ENCODE measurements around the gene EEF2K. TPM values are rescaled to one million over a fixed set of nuclear protein-coding genes. Genes with fewer than 3 reads are reported as not detected.

EEF2K gene
- total RNA-seq, 5 donors from 2014 or later (not counting 1 experiment from before 2014, with no cell fraction given) = 15.5 to 21.5 (median 21.0) TPM

GRCh38 chr16:22321340-22322001 lies 115.4 kb downstream of the EEF2K start:
- ATAC-seq (replicated peaks in 1 of 4) (peak; percentile 60 to 77 (median 71)), DNase-seq (peak; percentile 54 to 88 (median 70))
- WGBS (ENCODE audit: insufficient coverage) = 70% methylated on average over 14 of the region's 16 CpGs
- Mint-ChIP-seq H3K9me3 (no peaks in the 10 kb centered on the region), H3K27me3 (no peaks in the 10 kb centered on the region), H3K4me3 (no peak overlapping the region), H3K27ac (peak overlapping the region; percentile 55 to 70), H3K36me3 (peaks cover 34% of the 10 kb centered on the region), H3K4me1 (peaks cover 7 to 8% (median 8%) of the 10 kb centered on the region in 3 donors)
- no peak overlapping the region for H3K27ac ChIP-seq (ENCODE audit: low read length)
- H3K4me1 ChIP-seq (ENCODE audit: control insufficient read depth in 1 of 2, extremely low read depth in 1 of 2, insufficient read depth in 2 of 2, low read length in 2 of 2) = peaks cover 0 to 10% of the 10 kb centered on the region in 2 experiments
- ChIA-PET CTCF (interaction anchor here (0.6 to 1.6 kb wide), 7 partner anchors 10 to 48 kb away, joined by 3 to 9 read pairs (median 6); no protein-coding TSS in a partner anchor), POLR2A (no interaction called here)
- no peaks in the 10 kb centered on the region for H3K9me3 ChIP-seq
- H3K36me3 ChIP-seq (ENCODE audit: control insufficient read depth in 2 of 2, extremely low read depth in 1 of 2, insufficient read depth in 1 of 2, low read length in 1 of 2) = peaks cover 20 to 81% of the 10 kb centered on the region in 2 donors
- H3K4me3 ChIP-seq (ENCODE audit: control insufficient read depth in 1 of 2, extremely low read depth in 1 of 2, low read length in 1 of 2) = no peak overlapping the region
- H3K27me3 ChIP-seq (replicated peaks in 1 of 2; ENCODE audit: control insufficient read depth in 2 of 2, extremely low read depth in 1 of 2, insufficient read depth in 2 of 2, low read length in 1 of 2) = no peaks in the 10 kb centered on the region

DNA sequence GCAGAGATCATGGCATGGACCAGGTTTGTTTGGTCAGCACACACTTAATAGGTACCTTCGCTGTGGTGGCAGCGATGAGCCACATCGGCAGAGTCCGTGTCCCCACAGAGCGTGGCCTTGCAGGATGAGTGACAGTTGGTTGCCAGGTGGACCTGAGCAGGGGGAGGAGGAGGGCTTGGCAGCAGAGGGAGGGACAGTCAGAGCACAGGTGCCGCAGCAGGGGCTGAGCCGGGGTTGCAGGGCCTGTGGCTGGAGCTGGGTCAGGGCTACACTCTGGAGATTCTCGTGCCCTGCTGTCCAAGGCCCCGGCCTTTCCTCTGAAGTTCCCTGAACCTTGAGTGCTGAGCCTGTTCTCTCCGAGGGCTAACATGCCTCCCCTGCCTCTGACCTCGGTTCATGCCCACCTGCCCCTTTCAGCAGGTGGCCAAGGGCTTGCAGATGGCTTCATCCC lies 116.0 kb downstream of the EEF2K start:
- H3K9me3 Mint-ChIP-seq = no peaks in the 10 kb centered on the region
- WGBS (ENCODE audit: insufficient coverage) = 95% methylated on average over 11 of the region's 11 CpGs
- no peak for DNase-seq
- ChIA-PET POLR2A (no interaction called here), CTCF (interaction anchor here in 1 of 2 donors (1.6 kb wide), 1 partner anchor 48 kb away, joined by 6 read pairs; no protein-coding TSS in a partner anchor)
- Histone ChIP-seq H3K9me3 (no peaks in the 10 kb centered on the region), H3K27ac (ENCODE audit: low read length) (no peak overlapping the region), H3K4me1 (ENCODE audit: control insufficient read depth in 1 of 2, extremely low read depth in 1 of 2, insufficient read depth in 2 of 2, low read length in 2 of 2) (peaks cover 0 to 10% of the 10 kb centered on the region in 2 experiments), H3K4me3 (ENCODE audit: control insufficient read depth in 1 of 2, extremely low read depth in 1 of 2, low read length in 1 of 2) (no peak overlapping the region), H3K36me3 (ENCODE audit: control insufficient read depth in 2 of 2, extremely low read depth in 1 of 2, insufficient read depth in 1 of 2, low read length in 1 of 2) (peaks cover 19 to 81% of the 10 kb centered on the region in 2 donors), H3K27me3 (replicated peaks in 1 of 2; ENCODE audit: control insufficient read depth in 2 of 2, extremely low read depth in 1 of 2, insufficient read depth in 2 of 2, low read length in 1 of 2) (no peaks in the 10 kb centered on the region)
- H3K27me3 Mint-ChIP-seq = no peaks in the 10 kb centered on the region
- H3K4me1 Mint-ChIP-seq = peaks cover 7 to 8% (median 8%) of the 10 kb centered on the region in 3 donors
- H3K36me3 Mint-ChIP-seq = peaks cover 36% of the 10 kb centered on the region
- H3K27ac Mint-ChIP-seq = peak overlapping the region; percentile 46 to 64
- ATAC-seq (replicated peaks in 1 of 4) = no peak
- no peak overlapping the region for H3K4me3 Mint-ChIP-seq

DNA sequence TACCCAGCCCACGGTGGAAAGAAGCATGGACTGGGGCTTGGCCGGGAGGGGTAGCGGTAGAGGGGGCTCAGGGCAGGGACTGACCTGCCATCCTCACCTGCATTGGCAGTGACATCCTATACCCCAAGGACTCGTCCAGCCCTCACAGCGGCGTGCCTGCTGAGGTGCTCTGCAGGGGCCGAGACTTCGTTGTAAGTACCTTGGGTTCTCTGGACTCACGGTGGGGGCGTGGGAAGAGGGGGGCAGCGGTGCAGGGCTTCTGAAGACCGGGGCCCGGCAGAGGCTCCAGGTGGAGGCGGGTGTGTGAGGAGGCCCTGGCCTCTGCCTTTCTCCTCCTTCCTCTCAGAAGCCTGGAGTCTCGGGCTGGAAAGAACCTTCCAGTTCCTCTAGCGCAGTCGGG lies 116.7 kb downstream of the EEF2K start:
- ChIA-PET POLR2A (no interaction called here), CTCF (no interaction called here)
- Histone ChIP-seq H3K27ac (ENCODE audit: low read length) (no peak overlapping the region), H3K9me3 (no peaks in the 10 kb centered on the region), H3K4me3 (ENCODE audit: control insufficient read depth in 1 of 2, extremely low read depth in 1 of 2, low read length in 1 of 2) (no peak overlapping the region), H3K36me3 (ENCODE audit: control insufficient read depth in 2 of 2, extremely low read depth in 1 of 2, insufficient read depth in 1 of 2, low read length in 1 of 2) (peaks cover 16 to 85% of the 10 kb centered on the region in 2 donors), H3K4me1 (ENCODE audit: control insufficient read depth in 1 of 2, extremely low read depth in 1 of 2, insufficient read depth in 2 of 2, low read length in 2 of 2) (peaks cover 0 to 10% of the 10 kb centered on the region in 2 experiments), H3K27me3 (replicated peaks in 1 of 2; ENCODE audit: control insufficient read depth in 2 of 2, extremely low read depth in 1 of 2, insufficient read depth in 2 of 2, low read length in 1 of 2) (no peaks in the 10 kb centered on the region)
- Mint-ChIP-seq H3K27me3 (no peaks in the 10 kb centered on the region), H3K4me1 (peaks cover 7 to 10% (median 8%) of the 10 kb centered on the region in 3 donors), H3K4me3 (no peak overlapping the region), H3K9me3 (no peaks in the 10 kb centered on the region), H3K36me3 (peaks cover 32% of the 10 kb centered on the region), H3K27ac (peak overlapping the region; percentile 46 to 55)
- DNase-seq = peak in 1 of 35 experiments; percentile 8
- ATAC-seq (replicated peaks in 1 of 4) = no peak
- WGBS (ENCODE audit: insufficient coverage) = no CpG with 5 or more reads among the region's 17 CpGs

DNA sequence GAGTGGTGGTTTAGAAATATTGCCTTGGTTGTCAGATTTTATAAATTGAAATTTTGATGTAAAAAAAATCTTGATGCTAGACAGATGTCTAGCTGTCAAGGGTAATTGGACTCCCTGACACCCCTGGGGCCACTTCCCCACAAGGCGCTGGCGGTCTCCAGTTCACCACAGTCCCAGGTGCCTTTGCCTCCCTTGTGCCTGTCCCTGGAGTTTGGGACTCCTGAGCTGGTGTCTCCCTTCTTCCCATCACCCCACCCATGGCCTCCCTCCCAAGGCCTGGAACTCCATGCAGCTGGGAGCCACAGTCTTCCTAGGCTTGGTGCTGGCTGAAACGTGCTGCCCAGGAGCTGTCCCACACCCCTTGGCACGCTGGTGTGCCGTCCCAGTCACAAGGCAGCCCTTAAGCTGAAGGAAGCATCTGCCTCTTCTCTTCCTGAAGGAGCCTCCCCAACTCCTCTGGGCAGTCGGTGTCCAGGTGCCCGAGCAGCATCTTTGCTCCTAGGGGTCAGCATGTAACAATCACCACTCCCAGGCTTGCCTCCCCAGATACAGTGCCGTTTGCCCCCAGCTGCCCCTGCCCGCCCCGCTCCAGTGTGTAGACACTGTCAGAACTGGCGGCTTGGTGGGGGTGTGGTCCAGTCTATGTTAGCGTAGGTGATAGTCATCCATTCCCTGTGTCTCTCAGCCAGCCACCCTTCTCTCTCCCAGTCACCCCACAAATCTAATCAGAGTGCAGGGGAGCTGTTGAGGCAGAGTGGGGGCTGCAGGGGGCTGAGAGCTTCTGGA lies 117.3 kb downstream of the EEF2K start:
- no peak overlapping the region for H3K27ac ChIP-seq (ENCODE audit: low read length)
- peaks cover 0 to 10% of the 10 kb centered on the region in 2 experiments for H3K4me1 ChIP-seq (ENCODE audit: control insufficient read depth in 1 of 2, extremely low read depth in 1 of 2, insufficient read depth in 2 of 2, low read length in 2 of 2)
- H3K9me3 Mint-ChIP-seq = no peaks in the 10 kb centered on the region
- ChIA-PET CTCF (no interaction called here), POLR2A (no interaction called here)
- peaks cover 37% of the 10 kb centered on the region for H3K36me3 Mint-ChIP-seq
- H3K4me1 Mint-ChIP-seq = peaks cover 7 to 10% (median 8%) of the 10 kb centered on the region in 3 donors
- no peaks in the 10 kb centered on the region for H3K27me3 Mint-ChIP-seq
- H3K27me3 ChIP-seq (replicated peaks in 1 of 2; ENCODE audit: control insufficient read depth in 2 of 2, extremely low read depth in 1 of 2, insufficient read depth in 2 of 2, low read length in 1 of 2) = no peaks in the 10 kb centered on the region
- peak overlapping the region; percentile 34 to 52 for H3K27ac Mint-ChIP-seq
- H3K4me3 ChIP-seq (ENCODE audit: control insufficient read depth in 1 of 2, extremely low read depth in 1 of 2, low read length in 1 of 2) = no peak overlapping the region
- H3K4me3 Mint-ChIP-seq = no peak overlapping the region
- DNase-seq (peak in 1 of 35 experiments; percentile 11), ATAC-seq (replicated peaks in 1 of 4) (no peak)
- no peaks in the 10 kb centered on the region for H3K9me3 ChIP-seq
- peaks cover 11 to 86% of the 10 kb centered on the region in 2 donors for H3K36me3 ChIP-seq (ENCODE audit: control insufficient read depth in 2 of 2, extremely low read depth in 1 of 2, insufficient read depth in 1 of 2, low read length in 1 of 2)
- WGBS (ENCODE audit: insufficient coverage) = 100% methylated on average over 2 of the region's 12 CpGs

DNA sequence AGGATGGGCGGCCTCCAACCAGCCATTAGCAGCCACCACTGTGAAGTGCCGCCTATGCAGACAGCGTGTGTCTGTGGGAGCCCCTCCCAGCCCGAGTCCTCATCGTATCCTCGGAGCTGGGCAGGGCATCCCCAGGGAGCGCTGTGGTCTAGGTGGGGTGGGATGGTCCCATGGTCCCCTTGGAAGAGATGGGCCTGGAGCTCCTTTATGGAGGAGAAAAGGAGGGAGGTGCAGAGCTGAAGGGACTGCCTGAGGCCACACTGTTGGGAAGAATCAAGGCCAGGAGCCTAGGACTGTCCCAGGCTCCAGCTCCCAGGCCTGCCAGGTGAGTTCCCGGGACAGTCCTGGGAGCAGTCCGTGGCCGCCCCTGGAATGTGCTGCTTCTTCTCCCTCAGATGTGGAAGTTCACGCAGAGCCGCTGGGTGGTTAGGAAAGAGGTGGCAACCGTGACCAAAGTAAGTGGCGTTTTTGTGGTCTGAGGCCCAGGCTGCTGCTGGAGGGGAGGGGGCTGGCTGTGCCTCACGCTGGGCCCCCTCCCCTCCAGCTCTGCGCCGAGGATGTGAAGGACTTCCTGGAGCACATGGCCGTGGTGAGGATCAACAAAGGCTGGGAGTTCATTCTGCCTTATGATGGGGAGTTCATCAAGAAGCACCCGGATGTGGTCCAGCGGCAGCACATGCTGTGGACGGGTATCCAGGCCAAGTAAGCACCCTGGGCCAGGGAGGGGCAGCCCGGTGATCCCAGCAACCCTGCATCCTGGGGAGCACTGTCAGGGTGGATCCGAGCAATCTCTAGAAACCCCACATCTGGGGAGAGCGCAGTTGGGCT lies 118.1 kb downstream of the EEF2K start:
- peaks cover 36% of the 10 kb centered on the region for H3K36me3 Mint-ChIP-seq
- no peaks in the 10 kb centered on the region for H3K9me3 ChIP-seq
- ChIA-PET CTCF (no interaction called here), POLR2A (interaction anchor here in 1 of 2 donors (0.5 kb wide), 1 partner anchor 726 kb away, joined by 6 read pairs; no protein-coding TSS in a partner anchor)
- H3K27ac ChIP-seq (ENCODE audit: low read length) = no peak overlapping the region
- peaks cover 11 to 84% of the 10 kb centered on the region in 2 donors for H3K36me3 ChIP-seq (ENCODE audit: control insufficient read depth in 2 of 2, extremely low read depth in 1 of 2, insufficient read depth in 1 of 2, low read length in 1 of 2)
- DNase-seq (peak in 1 of 35 experiments; percentile 5), ATAC-seq (replicated peaks in 1 of 4) (no peak)
- H3K4me3 ChIP-seq (ENCODE audit: control insufficient read depth in 1 of 2, extremely low read depth in 1 of 2, low read length in 1 of 2) = no peak overlapping the region
- H3K27ac Mint-ChIP-seq = peak overlapping the region; percentile 22 to 52
- H3K4me3 Mint-ChIP-seq = no peak overlapping the region
- H3K27me3 Mint-ChIP-seq = no peaks in the 10 kb centered on the region
- H3K4me1 ChIP-seq (ENCODE audit: control insufficient read depth in 1 of 2, extremely low read depth in 1 of 2, insufficient read depth in 2 of 2, low read length in 2 of 2) = peaks cover 0 to 10% of the 10 kb centered on the region in 2 experiments
- WGBS (ENCODE audit: insufficient coverage) = 95% methylated on average over 12 of the region's 24 CpGs
- no peaks in the 10 kb centered on the region for H3K9me3 Mint-ChIP-seq
- no peaks in the 10 kb centered on the region for H3K27me3 ChIP-seq (replicated peaks in 1 of 2; ENCODE audit: control insufficient read depth in 2 of 2, extremely low read depth in 1 of 2, insufficient read depth in 2 of 2, low read length in 1 of 2)
- H3K4me1 Mint-ChIP-seq = peaks cover 7 to 11% (median 10%) of the 10 kb centered on the region in 3 donors
